CD4-positive, alpha-beta memory T cell (primary cell): ENCODE data around the gene SHISAL2A. TPM values are rescaled to one million over a fixed set of nuclear protein-coding genes. Genes with fewer than 3 reads are reported as not detected.
A peak's percentile ranks its signal among the peaks of the same experiment; 100 is the strongest.

Experiments
- CTCF ChIA-PET: fragments of 350-600 bp; sonication (Branson Sonifier 250); formaldehyde crosslinking; loops from one replicate; lab custom pipeline; 2021; ENCODE audit warnings: inconsistent platforms; ENCODE audit not compliant: partially characterized antibody; lab: Charles Lee
- POLR2A ChIA-PET: fragments of 350-600 bp; sonication (Branson Sonifier 250); formaldehyde crosslinking; loops from one replicate; lab custom pipeline; 2021; ENCODE audit not compliant: partially characterized antibody; lab: Charles Lee
- DNase-seq, 5 donors: peaks; one replicate each; pipeline versions ENCODE4 v3.0.0 to v3.0.0-alpha.2; 2020 to 2022; ENCODE audit warnings: mixed read lengths in 1 of 5
- H3K27ac ChIP-seq: one replicate; pipeline ENCODE4 v1.7.0; 2013; ENCODE audit warnings: low read depth, low read length
- H3K27me3 ChIP-seq: 2 replicates; pipeline ENCODE4 v1.7.0; 2013; ENCODE audit warnings: mild to moderate bottlenecking, low read length, moderate library complexity; ENCODE audit not compliant: insufficient read depth
- H3K36me3 ChIP-seq: 2 replicates; pipeline ENCODE4 v1.7.0; 2013; ENCODE audit warnings: mild to moderate bottlenecking, low read length, moderate library complexity; ENCODE audit not compliant: insufficient read depth
- H3K4me1 ChIP-seq: 2 replicates; pipeline ENCODE4 v1.7.0; 2013; ENCODE audit warnings: mild to moderate bottlenecking, low read length, moderate library complexity; ENCODE audit not compliant: insufficient read depth
- H3K4me3 ChIP-seq, 2 donors: one replicate each; pipeline ENCODE4 v1.7.0; 2013; ENCODE audit warnings: low read length in 2 of 2, mild to moderate bottlenecking in 1 of 2
- H3K9me3 ChIP-seq, 2 donors: one replicate each; pipeline ENCODE4 v1.7.0; 2013; ENCODE audit warnings: low read length in 2 of 2, control low read depth in 1 of 2; ENCODE audit not compliant: control insufficient read depth in 1 of 2
- H3K27ac Mint-ChIP-seq, 7 donors: one replicate each; pipeline ENCODE4 v1.8.0; 2020 to 2021; ENCODE audit warnings: mixed read lengths in 7 of 7, mild to moderate bottlenecking in 6 of 7, inconsistent platforms in 3 of 7, moderate library complexity in 3 of 7
- H3K27me3 Mint-ChIP-seq, 2 donors: one replicate each; pipeline ENCODE4 v1.8.0; 2020 to 2021; ENCODE audit warnings: mixed read lengths in 2 of 2
- H3K36me3 Mint-ChIP-seq, 2 donors: one replicate each; pipeline ENCODE4 v1.8.0; 2020 to 2021; ENCODE audit warnings: mixed read lengths in 2 of 2, inconsistent platforms in 1 of 2, mild to moderate bottlenecking in 1 of 2
- H3K4me1 Mint-ChIP-seq, 4 donors: one replicate each; pipeline ENCODE4 v1.8.0; 2020 to 2021; ENCODE audit warnings: mixed read lengths in 4 of 4, mild to moderate bottlenecking in 1 of 4
- H3K4me3 Mint-ChIP-seq, 8 donors: one replicate each; pipeline ENCODE4 v1.8.0; 2020 to 2021; ENCODE audit warnings: mixed read lengths in 8 of 8, mild to moderate bottlenecking in 7 of 8, moderate library complexity in 6 of 8, inconsistent platforms in 3 of 8
- H3K9me3 Mint-ChIP-seq, 8 donors: one replicate each; pipeline ENCODE4 v1.8.0; 2020 to 2021; ENCODE audit warnings: mixed read lengths in 8 of 8, mild to moderate bottlenecking in 5 of 8, inconsistent platforms in 3 of 8, moderate library complexity in 1 of 8
- intact Hi-C: fragments of 100-400 bp; cut with micrococcal nuclease; formaldehyde crosslinking; loops from one replicate; pipeline ENCODE4 v1.15.1; 2023
- polyA plus RNA-seq, 2 donors: library from polyadenylated mRNA; unstranded; fragments of 300-500 nt; fragmentation: Illumina TruSeq; gene quantifications; one replicate each; pipeline ENCODE4 v1.2.3, GENCODE V29; 2021
- total RNA-seq, 2 experiments: library from RNA; stranded (reverse); gene quantifications; one replicate each; pipeline ENCODE4 v1.2.3, GENCODE V29; 2021

SHISAL2A gene
- total RNA-seq, result 10 to 100 TPM; 64.8 to 75.6 TPM
- 1 to 10 TPM; 3.2 to 8.4 TPM for polyA plus RNA-seq

DNA sequence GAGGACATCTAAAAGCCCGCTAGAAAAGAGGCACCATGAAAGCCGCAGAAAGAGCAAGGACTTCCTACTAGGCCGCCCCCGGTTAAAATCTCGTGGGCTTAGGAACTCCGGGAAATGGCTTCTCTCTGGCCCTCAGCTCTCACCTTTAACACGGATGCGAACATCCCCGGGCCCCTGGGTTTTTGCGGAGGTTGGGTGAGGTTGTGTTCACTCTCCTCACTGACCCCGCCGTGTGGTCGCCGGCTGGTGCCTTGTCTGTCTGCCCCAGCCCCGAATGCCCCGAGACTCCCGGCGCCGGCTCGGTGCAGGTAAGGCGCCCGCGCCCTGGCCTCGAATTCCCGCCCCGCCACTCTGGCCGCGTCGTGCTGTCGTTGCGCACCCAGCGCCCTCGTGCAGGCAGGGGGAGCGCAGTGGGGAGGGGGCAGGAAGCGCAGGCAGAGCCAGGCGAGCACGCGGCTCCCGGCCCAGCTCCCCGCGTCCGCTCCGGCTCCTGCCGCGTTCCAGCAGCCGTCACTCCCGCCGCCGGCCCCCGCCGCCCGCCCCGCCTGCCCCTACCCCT lies at the start of gene SHISAL2A:
SHISAL2A (plus strand) TSS at position 437 of the 559 bp plus-strand sequence. CDS start 326 bp downstream, outside the sequence.
- H3K9me3 Mint-ChIP-seq, result peaks cover 0 to 1% (median 0%) of the 10 kb centered on the region in 8 donors
- H3K27ac ChIP-seq, result peak within 1 kb of the TSS; percentile 85
- H3K27me3 ChIP-seq, result no peaks in the 10 kb centered on the region
- H3K27ac Mint-ChIP-seq, result peak within 1 kb of the TSS; percentile 96 to 99 (median 97)
- H3K36me3 Mint-ChIP-seq, result peaks cover 0 to 16% of the 10 kb centered on the region in 2 donors
- H3K4me1 Mint-ChIP-seq, result peaks cover 54 to 78% (median 66%) of the 10 kb centered on the region in 4 donors
- H3K36me3 ChIP-seq, result no peaks in the 10 kb centered on the region
- no peaks in the 10 kb centered on the region for H3K9me3 ChIP-seq
- intact Hi-C loops, result loop anchor here (1.0 to 5.0 kb wide), 4 partner anchors 30 to 229 kb away; partner anchors contain the start of genes ORC1 and PRPF38A
- CTCF ChIA-PET, result interaction anchor here (0.6 to 3.6 kb wide), 11 partner anchors 10 to 228 kb away, joined by 3 to 15 read pairs (median 6); partner anchors contain the start of genes ORC1 and PRPF38A
- H3K4me3 Mint-ChIP-seq, result peak within 1 kb of the TSS; percentile 90 to 96 (median 92)
- POLR2A ChIA-PET, result interaction anchor here (0.6 to 10.9 kb wide), 28 partner anchors 9 to 267 kb away, joined by 3 to 188 read pairs (median 7); partner anchors contain the start of genes CC2D1B, COA7, GPX7 and TUT4
- H3K27me3 Mint-ChIP-seq, result no peaks in the 10 kb centered on the region
- DNase-seq, result peak; percentile 72 to 80 (median 75)
- peaks cover 68% of the 10 kb centered on the region for H3K4me1 ChIP-seq
- peak within 1 kb of the TSS; percentile 60 to 75 for H3K4me3 ChIP-seq

DNA sequence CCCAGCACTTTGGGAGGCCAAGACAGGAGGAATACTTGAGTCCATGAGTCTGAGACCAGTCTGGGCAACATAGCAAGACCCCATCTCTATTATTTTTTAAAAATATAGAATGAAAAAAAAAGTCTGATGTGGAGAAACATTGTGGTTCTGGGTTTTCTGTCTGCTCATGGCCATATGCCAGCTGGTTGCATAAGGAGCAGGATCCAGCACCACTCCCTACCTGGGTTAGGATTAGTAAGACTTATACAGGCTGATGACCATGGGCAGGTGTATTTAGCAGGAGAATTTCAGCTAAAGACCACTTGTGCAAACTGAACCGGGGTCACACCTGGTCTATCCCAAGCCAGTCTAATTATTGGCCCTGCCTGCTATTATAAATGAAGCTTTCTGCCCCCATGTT lies 47.5 kb upstream of the SHISAL2A start:
- Mint-ChIP-seq H3K4me1 (peaks cover 0 to 5% (median 0%) of the 10 kb centered on the region in 4 donors), H3K27ac (no peak overlapping the region), H3K27me3 (no peaks in the 10 kb centered on the region), H3K36me3 (no peaks in the 10 kb centered on the region), H3K4me3 (no peak overlapping the region), H3K9me3 (no peaks in the 10 kb centered on the region)
- Histone ChIP-seq H3K36me3 (no peaks in the 10 kb centered on the region), H3K27me3 (no peaks in the 10 kb centered on the region), H3K4me3 (no peak overlapping the region), H3K27ac (no peak overlapping the region), H3K4me1 (no peaks in the 10 kb centered on the region), H3K9me3 (no peaks in the 10 kb centered on the region)
- ChIA-PET CTCF (interaction anchor here (1.1 kb wide), 1 partner anchor 101 kb away, joined by 3 read pairs; no protein-coding TSS in a partner anchor), POLR2A (no interaction called here)
- intact Hi-C loops, result no loop called here
- no peak for DNase-seq

DNA sequence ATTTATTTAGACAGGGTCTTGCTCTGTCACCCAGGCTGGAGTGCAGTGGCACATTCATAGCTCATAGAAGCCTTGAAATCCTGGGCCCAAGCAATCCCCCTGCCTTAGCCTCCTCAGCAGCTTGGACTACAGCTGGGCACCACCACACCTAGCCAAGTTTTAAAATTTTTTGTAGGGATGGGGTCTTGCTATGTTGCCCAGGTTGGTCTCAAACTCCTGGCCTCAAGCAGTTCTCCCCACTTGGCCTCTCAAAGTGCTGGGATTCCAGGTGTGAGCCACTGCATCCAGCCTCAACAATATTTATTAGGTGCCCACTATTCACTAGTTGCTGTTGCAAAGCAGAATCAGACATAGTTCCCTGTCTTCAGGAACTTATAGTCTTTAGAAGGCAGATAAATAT lies 44.9 kb upstream of the SHISAL2A start:
- intact Hi-C loops, result no loop called here
- no peak for DNase-seq
- Mint-ChIP-seq H3K27me3 (no peaks in the 10 kb centered on the region), H3K9me3 (no peaks in the 10 kb centered on the region), H3K4me1 (no peaks in the 10 kb centered on the region), H3K27ac (no peak overlapping the region), H3K36me3 (no peaks in the 10 kb centered on the region), H3K4me3 (no peak overlapping the region)
- Histone ChIP-seq H3K9me3 (no peaks in the 10 kb centered on the region), H3K4me3 (no peak overlapping the region), H3K27ac (no peak overlapping the region), H3K36me3 (no peaks in the 10 kb centered on the region), H3K4me1 (no peaks in the 10 kb centered on the region), H3K27me3 (no peaks in the 10 kb centered on the region)
- POLR2A ChIA-PET, result no interaction called here
- CTCF ChIA-PET, result no interaction called here

DNA sequence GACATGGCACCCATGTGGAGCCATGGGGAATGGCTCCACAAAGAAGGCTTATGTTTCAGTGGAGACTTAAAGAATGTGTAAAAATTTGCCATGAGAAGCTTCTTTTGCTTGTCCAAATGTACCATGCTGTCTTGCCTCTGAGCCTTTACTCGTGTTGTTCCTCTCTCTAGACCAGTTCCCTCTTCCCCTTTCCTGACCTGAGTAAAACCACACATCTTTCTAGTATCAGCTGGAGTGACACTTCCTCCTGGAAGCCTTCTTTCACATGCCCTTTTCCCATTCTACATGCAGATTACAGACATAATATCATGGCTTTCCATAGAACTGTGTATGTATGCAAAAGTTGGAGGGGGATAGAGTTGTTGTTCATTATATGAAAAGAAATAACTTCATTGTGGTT lies 44.4 kb upstream of the SHISAL2A start:
- Mint-ChIP-seq H3K27ac (peak overlapping the region in 1 of 7 donors; percentile 48), H3K36me3 (no peaks in the 10 kb centered on the region), H3K4me1 (no peaks in the 10 kb centered on the region), H3K4me3 (no peak overlapping the region), H3K9me3 (no peaks in the 10 kb centered on the region), H3K27me3 (no peaks in the 10 kb centered on the region)
- DNase-seq, result no peak
- ChIA-PET POLR2A (no interaction called here), CTCF (no interaction called here)
- H3K4me1 ChIP-seq, result no peaks in the 10 kb centered on the region
- no peaks in the 10 kb centered on the region for H3K36me3 ChIP-seq
- no peaks in the 10 kb centered on the region for H3K27me3 ChIP-seq
- no peaks in the 10 kb centered on the region for H3K9me3 ChIP-seq
- no peak overlapping the region for H3K27ac ChIP-seq
- H3K4me3 ChIP-seq, result no peak overlapping the region
- intact Hi-C loops, result no loop called here

DNA sequence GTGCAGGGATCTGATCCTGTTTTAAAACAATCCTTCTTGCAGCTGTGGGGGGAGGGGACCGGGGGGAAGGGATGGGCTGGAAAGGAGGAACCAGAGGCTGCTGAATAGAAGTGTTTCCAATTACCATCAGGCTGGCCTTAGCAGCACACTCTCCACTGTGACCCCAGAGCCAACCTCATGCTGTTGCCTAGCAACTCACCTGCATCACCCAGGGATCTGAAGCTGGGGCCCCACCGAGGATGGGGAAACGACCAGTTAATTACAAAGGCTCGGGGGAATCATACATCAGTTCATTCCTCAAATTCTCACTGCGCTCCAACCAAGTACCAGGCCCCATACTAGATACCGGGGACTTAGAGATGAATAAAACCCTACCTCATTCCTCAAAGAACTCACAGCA lies 42.7 kb upstream of the SHISAL2A start:
- peaks cover 0 to 2% (median 0%) of the 10 kb centered on the region in 4 donors for H3K4me1 Mint-ChIP-seq
- H3K36me3 Mint-ChIP-seq, result no peaks in the 10 kb centered on the region
- Histone ChIP-seq H3K4me1 (no peaks in the 10 kb centered on the region), H3K4me3 (no peak overlapping the region), H3K27ac (no peak overlapping the region), H3K27me3 (no peaks in the 10 kb centered on the region), H3K36me3 (no peaks in the 10 kb centered on the region), H3K9me3 (no peaks in the 10 kb centered on the region)
- no peak overlapping the region for H3K4me3 Mint-ChIP-seq
- no peaks in the 10 kb centered on the region for H3K27me3 Mint-ChIP-seq
- DNase-seq, result no peak
- H3K27ac Mint-ChIP-seq, result no peak overlapping the region
- no peaks in the 10 kb centered on the region for H3K9me3 Mint-ChIP-seq
- POLR2A ChIA-PET, result no interaction called here
- intact Hi-C loops, result no loop called here
- CTCF ChIA-PET, result no interaction called here

DNA sequence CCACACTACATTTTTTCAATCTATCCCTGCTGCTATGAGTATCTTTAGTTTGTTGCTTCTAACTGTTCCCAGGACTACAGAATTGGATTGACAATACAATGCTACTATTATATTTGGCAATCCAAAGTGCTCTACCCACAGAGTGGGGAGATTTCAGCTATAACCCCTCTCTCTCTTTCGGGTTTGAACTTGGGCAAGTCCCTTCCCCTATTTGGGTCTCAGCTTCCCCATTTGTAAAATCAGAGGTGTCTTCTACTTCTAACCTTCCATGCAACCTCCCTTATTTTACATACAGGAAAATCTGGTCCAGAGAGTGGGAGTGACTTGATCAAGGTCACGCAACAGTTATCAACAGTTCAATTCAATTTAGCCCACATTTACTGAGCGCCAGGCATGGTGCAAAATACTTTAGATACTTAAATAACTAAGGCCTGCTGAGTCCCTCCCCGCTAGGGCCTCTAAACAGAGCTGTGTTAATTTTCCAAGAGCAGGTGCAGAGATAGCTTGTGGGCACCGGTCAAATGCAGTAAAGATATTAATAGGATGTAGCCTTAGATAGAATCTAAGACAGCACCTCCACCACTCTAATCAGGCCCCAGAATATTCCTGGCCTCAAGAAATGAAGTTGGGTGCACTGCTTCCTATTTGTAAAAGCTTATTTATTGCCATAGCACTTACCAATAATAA lies 40.2 kb upstream of the SHISAL2A start:
- Mint-ChIP-seq H3K27me3 (no peaks in the 10 kb centered on the region), H3K4me3 (no peak overlapping the region), H3K9me3 (no peaks in the 10 kb centered on the region), H3K36me3 (no peaks in the 10 kb centered on the region), H3K27ac (no peak overlapping the region), H3K4me1 (peaks cover 0 to 2% (median 0%) of the 10 kb centered on the region in 4 donors)
- Histone ChIP-seq H3K4me3 (no peak overlapping the region), H3K27me3 (no peaks in the 10 kb centered on the region), H3K4me1 (no peaks in the 10 kb centered on the region), H3K36me3 (no peaks in the 10 kb centered on the region), H3K9me3 (no peaks in the 10 kb centered on the region), H3K27ac (no peak overlapping the region)
- ChIA-PET POLR2A (interaction anchor here (0.8 to 1.0 kb wide), 2 partner anchors 39 to 42 kb away, joined by 3 read pairs; no protein-coding TSS in a partner anchor), CTCF (interaction anchor here (1.1 kb wide), 1 partner anchor 41 kb away, joined by 3 read pairs; the partner anchor contains the start of gene SHISAL2A)
- DNase-seq, result no peak
- intact Hi-C loops, result no loop called here

DNA sequence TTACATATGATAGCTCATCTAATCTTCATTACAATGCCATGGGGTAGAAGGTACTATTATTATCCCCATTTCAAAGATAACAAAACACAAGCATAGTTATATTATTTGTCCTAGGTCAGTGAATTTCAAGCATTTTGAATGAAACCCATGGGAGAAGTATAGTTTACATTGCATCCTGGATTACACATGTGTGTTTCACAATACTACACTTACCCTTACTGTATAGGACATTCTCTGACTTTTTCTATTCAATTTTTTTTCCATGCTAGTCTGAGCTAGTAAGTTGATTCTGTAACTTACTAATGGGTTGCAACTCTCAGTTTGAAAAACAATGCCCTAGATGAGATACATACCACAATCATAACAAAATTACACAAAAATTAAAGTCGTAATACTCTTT lies 39.5 kb upstream of the SHISAL2A start:
- Mint-ChIP-seq H3K4me1 (peaks cover 0 to 2% (median 0%) of the 10 kb centered on the region in 4 donors), H3K9me3 (no peaks in the 10 kb centered on the region), H3K27me3 (no peaks in the 10 kb centered on the region), H3K4me3 (no peak overlapping the region), H3K36me3 (no peaks in the 10 kb centered on the region), H3K27ac (no peak overlapping the region)
- H3K27me3 ChIP-seq, result no peaks in the 10 kb centered on the region
- H3K4me3 ChIP-seq, result no peak overlapping the region
- DNase-seq, result no peak
- intact Hi-C loops, result no loop called here
- H3K4me1 ChIP-seq, result no peaks in the 10 kb centered on the region
- POLR2A ChIA-PET, result interaction anchor here (0.8 to 1.4 kb wide), 3 partner anchors 40 to 42 kb away, joined by 3 to 4 read pairs (median 3); partner anchors contain the start of gene SHISAL2A
- CTCF ChIA-PET, result interaction anchor here (1.1 to 1.2 kb wide), 2 partner anchors 40 to 93 kb away, joined by 3 read pairs; partner anchors contain the start of gene SHISAL2A
- no peak overlapping the region for H3K27ac ChIP-seq
- H3K9me3 ChIP-seq, result no peaks in the 10 kb centered on the region
- H3K36me3 ChIP-seq, result no peaks in the 10 kb centered on the region
